GM12865 (cell line): Measurements from ENCODE around the gene TXNIP.

Source experiments
- DNase-seq: peaks from one replicate; pipeline ENCODE4 v3.0.0; 2010; ENCODE audit warnings: low read depth
- H3K4me3 ChIP-seq: 2 replicates; pipeline ENCODE4 v1.5.1; 2011; ENCODE audit warnings: mild to moderate bottlenecking, low read depth, low read length, control low read depth
- TF ChIP-seq, protein P1 (sequence below): IDR thresholded peaks from 2 replicates; pipeline ENCODE4 v1.5.1; 2011; ENCODE audit warnings: low read length, control low read depth, low read depth, inconsistent platforms; ENCODE audit not compliant: insufficient read depth; ENCODE audit errors: missing control alignments

TXNIP gene

DNA sequence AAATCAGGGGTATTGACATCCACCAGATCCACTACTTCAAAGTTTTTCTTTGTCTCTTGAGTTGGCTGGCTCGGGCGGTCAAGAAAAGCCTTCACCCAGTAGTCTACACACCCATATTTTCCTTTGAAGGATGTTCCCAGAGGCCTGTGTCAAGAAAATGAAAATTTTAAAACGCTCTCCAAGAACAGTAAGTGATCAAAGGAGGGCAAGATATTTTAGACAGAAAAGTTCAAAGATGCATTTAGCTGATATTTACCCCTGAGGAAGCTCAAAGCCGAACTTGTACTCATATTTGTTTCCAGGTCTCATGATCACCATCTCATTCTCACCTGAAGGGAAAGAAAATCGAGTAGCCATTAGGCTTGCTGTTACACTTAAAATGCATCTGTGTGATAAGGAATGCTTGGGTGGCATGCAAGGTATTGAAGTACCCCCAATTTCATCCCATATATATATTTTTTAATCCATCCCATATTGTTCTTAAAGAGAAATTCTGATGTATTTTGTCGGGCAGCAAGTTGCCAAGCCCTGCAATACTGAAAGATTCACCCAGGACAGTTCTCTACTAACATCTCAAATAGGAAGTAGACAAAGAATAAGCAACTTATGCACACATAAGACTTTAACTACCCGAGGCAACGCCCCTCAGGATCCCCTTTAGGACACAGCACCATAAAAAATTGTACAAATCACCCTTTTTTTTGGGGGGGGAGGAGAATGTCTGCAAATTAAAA lies 1.1 kb downstream of the TXNIP start:
- TF ChIP-seq, protein P1, sequence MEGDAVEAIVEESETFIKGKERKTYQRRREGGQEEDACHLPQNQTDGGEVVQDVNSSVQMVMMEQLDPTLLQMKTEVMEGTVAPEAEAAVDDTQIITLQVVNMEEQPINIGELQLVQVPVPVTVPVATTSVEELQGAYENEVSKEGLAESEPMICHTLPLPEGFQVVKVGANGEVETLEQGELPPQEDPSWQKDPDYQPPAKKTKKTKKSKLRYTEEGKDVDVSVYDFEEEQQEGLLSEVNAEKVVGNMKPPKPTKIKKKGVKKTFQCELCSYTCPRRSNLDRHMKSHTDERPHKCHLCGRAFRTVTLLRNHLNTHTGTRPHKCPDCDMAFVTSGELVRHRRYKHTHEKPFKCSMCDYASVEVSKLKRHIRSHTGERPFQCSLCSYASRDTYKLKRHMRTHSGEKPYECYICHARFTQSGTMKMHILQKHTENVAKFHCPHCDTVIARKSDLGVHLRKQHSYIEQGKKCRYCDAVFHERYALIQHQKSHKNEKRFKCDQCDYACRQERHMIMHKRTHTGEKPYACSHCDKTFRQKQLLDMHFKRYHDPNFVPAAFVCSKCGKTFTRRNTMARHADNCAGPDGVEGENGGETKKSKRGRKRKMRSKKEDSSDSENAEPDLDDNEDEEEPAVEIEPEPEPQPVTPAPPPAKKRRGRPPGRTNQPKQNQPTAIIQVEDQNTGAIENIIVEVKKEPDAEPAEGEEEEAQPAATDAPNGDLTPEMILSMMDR: no peak
- no peak for DNase-seq
- H3K4me3 ChIP-seq: peak overlapping the region; percentile 64

DNA sequence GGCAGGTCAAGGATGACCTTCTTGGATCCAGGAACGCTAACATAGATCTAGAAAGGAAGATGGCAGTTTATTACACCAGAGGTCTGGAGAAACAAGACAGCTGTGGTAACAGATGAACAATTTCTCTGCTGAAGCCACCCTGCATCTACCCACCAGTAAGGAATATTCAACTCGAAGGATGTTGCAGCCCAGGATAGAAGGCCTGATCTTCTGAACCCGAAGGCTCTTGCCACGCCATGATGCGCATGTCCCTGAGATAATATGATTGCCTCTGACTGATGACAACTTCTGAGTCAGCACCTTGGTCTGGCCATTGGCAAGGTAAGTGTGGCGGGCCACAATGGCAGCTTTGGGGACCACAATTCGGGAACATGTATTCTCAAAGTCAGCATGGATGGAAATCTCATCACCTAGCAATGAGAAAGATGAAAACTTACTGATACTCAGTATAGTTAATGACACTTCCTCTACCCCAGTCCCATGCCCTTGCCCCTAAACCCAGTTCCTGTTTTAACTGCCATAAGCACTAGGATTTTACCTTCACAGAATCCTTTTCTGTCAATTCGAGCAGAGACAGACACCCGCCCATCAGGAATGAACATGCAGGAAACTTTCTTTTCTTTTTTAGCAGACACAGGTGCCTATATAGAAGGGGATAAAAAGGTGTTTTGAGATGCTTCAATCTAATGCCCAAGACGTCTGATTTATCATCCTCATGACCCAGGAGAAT lies 1.8 kb downstream of the TXNIP start:
- no peak for DNase-seq
- H3K4me3 ChIP-seq: peak overlapping the region; percentile 64; the same call in 1 of the 2 replicates

DNA sequence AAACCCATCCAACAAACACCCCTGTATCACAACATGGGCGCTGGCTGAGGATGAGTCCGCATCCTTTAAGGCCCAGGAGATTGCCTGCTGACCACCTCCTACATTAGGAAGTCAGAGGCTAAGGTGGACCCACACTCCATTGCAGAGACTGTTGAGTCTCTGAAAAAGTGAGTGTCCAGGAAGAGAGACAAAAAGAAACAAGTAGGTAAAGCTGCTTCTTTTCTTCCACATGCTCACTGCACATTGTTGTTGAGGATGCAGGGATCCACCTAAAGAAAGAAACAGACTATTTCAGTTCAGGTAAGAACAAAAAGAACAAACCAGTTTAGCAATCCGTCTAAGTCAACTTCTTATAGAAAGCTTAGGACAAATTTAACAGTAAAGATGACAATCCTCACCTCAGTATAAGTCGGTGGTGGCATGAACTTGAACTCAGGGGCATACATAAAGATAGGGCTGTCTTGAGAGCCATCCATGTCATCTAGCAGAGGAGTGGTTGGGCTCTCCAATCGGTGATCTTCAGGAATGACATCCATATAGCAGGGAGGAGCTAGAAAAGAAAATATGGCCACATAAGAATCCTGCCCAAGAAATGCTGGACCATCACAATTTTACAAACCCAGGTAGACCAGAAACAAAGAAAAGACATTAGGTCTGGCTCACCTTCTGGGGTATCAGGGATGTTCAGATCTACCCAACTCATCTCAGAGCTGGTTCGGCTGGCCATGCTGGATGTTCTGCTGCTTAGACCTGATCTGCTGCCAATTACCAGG lies 2.6 kb downstream of the TXNIP start:
- no peak overlapping the region for H3K4me3 ChIP-seq

More for the DNA sequence above, 1.8 kb downstream of the TXNIP start:
- TF ChIP-seq, protein P1: no peak

DNA sequence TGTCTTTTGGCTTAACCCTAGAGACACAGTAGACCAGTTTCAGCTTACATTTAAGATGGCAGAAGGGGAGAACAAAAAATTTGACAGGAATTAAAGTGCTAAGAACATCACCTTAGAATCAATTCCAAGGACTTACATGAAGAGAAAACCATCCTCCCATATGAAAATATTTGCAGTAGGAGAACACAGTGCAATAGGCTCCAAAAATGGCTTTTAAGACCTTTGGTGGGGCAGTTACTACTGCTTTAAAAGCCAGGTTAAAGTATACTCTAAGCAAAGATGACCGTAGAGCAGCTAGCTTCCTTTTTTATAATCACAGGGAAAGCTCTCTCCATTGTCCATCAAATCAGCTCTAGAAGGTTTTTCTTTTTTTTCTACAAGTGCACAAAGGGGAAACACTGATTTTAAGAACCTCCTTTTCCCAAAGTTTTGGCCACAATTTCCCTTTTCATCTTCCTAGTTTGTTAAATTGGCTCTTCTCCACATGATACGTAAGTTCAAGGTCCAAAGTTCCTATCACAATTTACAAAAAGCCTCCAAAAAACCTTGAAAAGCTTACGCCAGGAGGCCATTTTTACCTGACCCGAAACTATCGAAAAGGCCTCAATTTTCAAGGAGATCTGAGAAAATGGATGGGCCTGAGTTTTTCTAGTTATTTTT lies 3.3 kb downstream of the TXNIP start:
- TF ChIP-seq, protein P1: no peak
- H3K4me3 ChIP-seq: no peak overlapping the region
- no peak for DNase-seq

More for the DNA sequence above, 2.6 kb downstream of the TXNIP start:
- DNase-seq: no peak
- TF ChIP-seq, protein P1: no peak

DNA sequence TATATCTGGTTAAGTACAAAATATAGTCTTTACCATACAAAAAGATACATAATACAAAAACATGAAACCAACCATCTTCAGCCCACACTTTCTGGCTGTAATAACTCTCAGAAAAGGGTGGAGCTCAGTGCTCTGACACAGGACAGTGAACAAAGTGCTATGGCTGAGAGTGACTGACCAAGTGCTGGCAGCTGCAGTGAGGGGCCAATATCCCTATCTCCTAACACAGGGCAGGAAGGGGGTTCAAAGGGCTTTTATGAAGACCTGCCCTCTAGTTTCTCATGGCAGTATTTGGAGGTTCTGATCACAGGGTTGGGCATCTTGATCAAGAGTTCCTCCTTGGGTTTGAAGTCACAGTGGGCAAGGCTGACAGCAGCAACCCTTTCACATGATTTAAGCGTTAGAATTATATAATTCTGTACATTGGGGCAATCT lies 3.9 kb downstream of the TXNIP start:
- H3K4me3 ChIP-seq: no peak overlapping the region
- TF ChIP-seq, protein P1: no peak
- DNase-seq: no peak

DNA sequence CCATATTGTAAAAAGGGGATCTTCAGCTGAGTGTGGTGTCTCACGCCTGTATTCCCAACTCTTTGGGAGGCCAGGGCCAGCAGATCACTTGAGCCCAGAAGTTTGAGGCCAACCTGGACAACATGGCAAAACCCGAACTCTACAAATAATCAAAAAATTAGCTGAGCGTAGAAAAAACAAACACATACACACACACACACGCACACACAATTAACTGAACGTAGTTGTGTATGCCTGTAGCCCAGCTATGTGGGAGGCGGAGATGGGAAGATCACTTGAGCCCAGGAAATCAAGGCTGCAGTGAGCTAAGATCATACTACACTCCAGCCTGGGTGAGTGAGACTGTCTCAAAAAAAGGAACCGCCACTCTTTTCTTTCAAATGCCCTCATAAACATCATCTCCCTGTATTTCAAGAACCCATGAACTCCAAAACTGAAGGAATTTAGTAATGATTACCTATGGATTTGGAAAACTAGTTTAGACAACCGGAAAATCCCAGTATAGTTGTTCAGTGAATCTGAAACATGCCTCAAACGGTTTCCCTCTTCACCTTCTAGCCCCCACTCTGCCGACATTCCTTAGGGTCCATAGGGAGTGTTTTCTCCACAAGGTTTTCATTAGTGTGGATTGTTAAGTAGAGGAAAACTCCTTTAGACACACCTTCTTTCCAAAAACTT lies 4.5 kb downstream of the TXNIP start:
- DNase-seq: no peak
- H3K4me3 ChIP-seq: no peak overlapping the region
- TF ChIP-seq, protein P1: no peak
